HG02973 (cell line): ENCODE data around the gene INCENP.
"Not testable (repeated sequence)": the region's sequence is repeated elsewhere in the genome, so short reads cannot be mapped to it uniquely, and the experiment has no call there.

Experiments used
- ATAC-seq: cut with Tn5 transposase; IDR thresholded peaks from one replicate; pipeline ENCODE4 v1.9.1; 2021; ENCODE audit warnings: moderate library complexity; ENCODE audit not compliant: unreplicated experiment

The INCENP gene

DNA sequence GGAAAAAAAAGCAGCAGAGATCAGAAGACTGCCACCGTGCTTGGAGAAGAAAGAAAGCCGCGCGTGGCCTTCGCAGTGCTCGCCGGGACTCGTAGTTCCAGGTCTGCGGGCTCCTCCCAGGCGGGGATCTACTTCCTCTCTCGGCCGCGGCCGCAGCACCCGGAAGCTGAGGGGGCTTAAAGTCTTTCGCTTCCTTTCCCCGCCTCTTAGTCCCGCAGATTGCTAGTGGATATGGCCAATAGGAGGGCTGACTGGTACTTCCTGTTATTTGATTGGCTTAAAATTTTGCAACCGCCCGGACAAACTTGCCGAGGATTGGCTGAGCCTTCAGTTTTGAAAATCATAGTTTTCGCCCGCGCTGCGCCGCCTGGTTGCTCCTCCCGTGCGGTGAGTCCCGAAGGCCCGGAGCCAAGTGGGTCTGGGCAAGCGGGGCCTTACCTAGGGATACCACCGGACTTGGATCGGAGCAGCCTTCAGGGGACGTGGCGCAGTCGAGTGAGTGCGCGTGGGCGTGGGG lies at the start of gene INCENP:
TSS of gene INCENP (plus strand) at position 343 of the 517 bp plus-strand sequence. CDS start 4,151 bp downstream, outside the sequence.
- peak; percentile 93 for ATAC-seq

DNA sequence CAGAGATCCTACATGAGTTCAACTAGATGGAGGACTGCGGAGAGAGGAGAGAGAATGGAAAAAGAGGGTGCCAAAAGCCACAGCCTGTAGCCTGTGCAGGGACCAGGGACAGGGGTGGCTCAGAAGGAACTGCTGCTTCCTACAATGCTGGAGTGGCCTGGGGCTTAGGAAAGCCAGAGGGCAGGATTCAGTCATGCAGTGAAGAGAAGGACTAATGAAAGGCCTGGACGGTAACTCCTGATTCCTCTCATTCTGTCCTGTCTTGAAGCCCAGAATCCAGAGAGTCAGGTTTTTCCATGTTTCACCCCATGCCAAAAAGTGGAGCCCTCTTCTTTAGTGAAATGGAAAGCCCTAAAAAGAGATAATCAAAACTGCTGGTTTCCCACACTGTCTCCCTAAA lies 48.4 kb upstream of the INCENP start:
- ATAC-seq: no peak

DNA sequence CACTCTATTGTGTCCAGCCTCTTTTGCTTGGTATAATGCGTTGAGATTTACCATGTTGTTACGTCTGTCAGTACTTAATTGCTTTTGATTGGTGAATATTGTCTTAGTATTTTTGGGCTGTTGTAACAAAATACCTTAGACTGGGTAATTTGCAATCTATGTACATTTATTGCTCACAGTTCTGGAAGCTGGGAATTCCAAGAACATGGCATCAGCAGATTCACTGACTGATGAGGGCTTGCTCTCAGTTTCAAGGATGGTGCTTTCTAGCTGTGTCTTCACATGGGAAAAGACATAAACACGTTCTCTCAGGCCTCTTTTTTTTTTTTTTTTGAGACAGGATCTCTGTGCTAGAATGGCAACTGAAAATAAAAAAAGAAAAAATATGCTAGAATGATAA lies 46.7 kb upstream of the INCENP start:
- no peak for ATAC-seq

DNA sequence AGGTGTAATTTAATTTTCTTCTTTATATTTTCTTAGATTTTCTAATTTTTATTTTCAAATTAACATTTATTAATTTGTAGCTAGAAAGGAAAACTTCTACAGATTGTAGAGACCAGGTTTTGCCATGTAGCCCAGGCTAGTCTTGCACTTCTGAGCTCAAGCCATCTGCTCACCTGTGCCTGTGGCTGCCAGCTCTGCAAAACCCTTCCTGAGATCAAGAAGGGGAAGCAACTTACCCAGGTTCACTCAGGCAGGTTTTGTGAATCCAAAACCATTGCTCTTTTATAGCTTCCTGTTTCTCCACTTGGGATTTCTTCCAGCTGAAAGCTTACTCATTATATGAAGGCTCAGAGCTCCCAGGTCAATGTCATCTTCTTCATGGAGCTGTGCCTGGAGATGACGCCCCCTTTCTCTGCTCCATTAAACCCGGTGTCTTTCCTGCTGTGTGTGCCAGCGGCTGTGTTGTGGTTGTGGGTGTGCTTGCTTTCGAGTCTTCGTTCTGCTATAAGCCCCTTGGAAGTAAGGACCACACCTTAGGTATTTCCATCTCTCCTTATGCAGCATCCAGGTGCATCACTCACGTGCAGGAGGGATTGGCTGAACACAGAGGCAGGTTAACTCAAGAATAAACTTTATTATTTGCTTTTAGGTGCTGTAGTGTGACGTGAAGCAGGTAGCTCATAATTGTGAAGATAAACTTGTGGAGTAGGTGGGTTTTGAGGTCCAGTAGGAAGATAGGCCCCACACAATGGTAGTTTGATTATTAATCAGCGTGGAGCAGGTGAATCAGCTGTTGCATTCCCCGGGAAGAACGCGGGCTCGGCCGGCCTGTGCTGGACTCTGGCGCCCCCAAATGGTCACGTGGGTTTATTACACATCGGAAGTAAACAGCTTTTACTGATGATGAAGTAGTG lies 42.2 kb upstream of the INCENP start:
- ATAC-seq: no peak

DNA sequence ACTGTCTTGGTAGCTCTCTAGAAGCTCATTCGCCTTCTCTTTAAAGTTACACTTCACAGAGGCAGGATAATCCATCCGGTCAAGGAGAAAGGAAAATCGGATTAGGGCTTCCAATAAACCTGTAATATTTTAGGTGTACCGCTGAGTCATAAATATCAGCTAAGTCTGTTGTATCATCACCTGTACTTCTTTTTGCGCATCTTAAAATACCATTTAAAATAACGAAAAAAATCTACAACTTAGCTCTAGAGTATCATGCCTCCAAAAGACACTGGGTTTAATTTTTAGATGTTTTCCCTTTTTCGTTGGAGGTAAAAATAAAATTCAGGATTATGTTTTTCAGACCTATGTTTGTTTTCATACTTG lies 41.5 kb upstream of the INCENP start:
- ATAC-seq: no peak

DNA sequence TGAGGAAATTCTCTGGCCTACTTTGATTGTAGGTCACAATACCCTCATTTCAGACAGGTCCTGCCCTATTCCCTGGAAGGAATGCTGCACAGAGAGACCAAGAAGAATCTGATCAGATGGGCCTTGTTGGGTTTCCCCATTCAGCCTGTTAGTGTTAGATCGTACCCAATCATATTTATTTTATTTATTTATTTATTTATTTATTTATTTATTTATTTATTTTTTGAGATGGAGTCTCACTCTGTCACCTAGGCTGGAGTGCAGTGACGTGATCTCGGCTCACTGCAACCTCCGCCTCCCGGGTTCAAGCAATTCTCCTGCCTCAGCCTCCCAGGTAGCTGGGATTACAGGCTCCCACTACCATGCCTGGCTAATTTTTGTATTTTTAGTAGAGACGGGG lies 39.0 kb upstream of the INCENP start:
- ATAC-seq: not testable (repeated sequence)

DNA sequence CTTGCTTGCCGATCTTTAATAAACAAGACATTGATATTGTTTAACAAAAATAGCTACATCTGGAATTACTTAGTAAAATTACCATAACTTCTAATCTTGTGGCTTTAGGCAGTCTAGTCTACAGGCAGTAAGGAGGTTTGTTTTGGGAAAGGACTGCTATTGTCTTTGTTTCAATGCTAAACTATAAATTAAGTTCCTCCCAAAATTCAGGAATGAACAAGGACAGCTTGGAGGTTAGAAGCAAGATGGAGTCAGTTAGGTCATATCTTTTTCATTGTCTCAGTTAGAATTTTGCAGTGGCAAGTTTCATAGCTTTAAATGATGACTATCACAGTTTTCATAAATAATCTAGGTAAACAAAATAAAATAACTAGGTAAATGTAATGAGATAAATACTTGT lies 36.1 kb upstream of the INCENP start:
- ATAC-seq: no peak

DNA sequence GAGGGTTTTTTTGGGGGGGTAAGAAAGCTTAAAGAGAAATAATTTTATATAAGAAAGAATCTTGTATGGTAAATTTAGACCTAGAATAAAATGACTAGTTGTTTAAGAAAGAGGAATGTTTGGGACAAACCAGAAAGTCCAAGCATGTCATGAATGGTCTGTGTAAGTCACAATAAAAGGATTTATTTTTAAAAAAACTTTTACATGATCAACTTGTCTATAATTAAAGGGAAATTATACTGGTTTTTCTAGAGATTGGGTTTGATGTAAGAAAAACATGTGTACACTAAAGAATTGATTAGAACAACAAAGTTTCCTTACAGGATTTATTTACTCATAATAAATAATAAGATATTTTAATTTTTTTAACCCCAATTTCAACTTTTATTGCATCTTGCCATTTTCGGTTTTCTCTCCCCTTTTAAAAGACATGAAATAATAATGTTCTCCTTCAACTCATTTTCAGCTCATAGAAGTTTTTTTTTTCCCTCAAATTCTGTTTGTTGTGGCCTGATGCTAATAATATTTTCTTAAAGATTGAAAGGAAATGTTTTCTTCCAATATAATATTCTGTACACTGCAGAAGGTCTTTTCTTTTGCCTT lies 35.4 kb upstream of the INCENP start:
- no peak for ATAC-seq

DNA sequence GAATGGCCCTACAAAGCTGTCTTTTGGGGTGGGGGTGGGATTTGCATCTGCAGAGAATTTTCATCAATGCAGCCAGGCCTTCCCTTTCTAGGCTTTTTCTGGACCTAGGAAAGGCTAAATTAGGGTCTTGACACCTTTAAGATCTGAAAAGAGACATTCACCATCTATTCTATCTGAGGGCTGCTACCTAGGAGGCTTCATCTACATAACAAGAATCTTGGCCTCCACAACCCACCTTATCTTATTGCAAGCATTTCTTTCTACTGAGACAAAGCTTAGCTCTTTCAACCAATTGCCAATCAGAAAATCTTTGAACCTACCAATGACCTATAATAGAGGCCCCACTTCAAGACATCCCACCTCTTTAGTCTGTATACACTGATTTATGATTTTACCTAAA lies 20.7 kb upstream of the INCENP start:
- ATAC-seq: no peak

DNA sequence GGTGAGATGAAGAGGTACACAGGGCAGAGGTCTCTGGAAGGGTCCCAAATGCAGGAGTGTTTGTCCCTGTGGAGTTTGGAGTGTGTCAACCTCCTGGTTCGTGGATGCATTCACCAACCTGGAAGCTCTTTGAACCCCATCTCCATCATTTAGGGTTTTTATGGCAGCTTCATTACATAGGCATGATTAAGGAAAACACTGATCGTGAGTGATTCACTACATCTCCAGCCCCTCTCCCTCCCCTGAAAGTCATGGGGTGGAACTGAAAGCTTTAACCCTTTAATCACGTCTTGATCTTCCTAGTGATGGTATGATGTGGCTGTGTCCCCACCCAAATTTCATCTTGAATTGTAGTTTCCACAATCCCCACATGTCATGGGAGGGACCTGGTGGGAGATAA lies 19.8 kb upstream of the INCENP start:
- no peak for ATAC-seq

DNA sequence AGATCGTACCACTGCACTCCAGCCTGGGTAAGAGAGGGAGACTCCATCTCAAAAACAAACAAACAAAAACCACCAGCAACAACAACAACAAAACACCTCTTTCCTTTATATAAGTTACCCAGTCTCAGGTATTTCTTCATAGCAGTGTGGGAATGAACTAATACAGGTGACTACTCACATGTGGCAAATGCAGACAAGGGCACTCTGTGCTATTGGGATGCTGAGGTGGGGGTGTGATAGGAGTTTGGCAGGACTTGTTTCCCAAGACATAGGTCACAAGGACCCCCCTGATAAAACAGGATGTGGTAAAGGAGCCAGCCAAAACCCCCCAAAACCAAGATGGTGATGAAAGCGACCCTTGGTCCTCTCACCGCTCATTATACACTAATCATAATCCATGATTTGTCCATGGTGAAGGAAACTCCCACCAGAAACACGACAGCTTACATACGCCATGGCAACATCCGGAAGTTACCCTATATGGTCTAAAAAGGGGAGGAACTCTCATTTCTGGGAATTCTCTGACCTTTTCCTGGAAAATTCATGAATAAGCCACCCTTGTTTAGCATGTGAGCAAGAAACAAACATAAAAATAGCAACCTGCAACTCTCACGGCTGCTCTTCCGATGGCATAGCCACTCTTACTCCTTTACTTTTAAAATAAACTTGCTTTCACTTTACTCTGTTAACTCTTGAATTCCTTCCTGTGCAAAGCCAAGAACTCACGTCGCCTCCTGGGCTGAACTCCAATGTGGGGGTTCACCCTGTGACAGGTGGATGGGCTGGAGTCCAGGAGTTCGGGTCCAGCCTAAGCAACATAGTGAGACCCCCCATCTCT lies 18.8 kb upstream of the INCENP start:
- no peak for ATAC-seq

DNA sequence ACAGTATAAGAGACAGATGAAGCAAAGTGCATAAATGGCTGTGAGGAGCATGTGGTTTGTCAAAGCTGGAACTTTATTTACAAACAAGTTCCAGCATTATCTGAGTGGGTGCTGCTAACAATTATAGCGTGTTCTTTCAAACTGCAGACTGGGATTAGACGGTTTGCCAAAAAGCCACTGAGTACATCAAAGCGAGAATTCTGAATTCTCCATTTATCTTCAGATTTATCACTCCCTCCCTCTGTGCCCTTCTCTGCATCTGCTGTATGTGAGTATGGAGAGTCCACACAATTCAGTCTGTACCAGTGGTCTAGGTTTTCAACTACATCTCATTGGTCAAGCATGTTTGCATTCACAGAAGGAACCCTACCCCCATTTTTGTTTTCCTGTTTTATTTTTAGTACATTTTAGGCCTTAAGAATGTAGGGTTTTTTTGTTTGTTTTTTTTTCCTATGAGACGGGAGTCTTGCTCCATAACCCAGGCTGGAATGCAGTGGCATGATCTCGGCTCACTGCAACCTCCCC lies 18.1 kb upstream of the INCENP start:
- ATAC-seq: no peak

DNA sequence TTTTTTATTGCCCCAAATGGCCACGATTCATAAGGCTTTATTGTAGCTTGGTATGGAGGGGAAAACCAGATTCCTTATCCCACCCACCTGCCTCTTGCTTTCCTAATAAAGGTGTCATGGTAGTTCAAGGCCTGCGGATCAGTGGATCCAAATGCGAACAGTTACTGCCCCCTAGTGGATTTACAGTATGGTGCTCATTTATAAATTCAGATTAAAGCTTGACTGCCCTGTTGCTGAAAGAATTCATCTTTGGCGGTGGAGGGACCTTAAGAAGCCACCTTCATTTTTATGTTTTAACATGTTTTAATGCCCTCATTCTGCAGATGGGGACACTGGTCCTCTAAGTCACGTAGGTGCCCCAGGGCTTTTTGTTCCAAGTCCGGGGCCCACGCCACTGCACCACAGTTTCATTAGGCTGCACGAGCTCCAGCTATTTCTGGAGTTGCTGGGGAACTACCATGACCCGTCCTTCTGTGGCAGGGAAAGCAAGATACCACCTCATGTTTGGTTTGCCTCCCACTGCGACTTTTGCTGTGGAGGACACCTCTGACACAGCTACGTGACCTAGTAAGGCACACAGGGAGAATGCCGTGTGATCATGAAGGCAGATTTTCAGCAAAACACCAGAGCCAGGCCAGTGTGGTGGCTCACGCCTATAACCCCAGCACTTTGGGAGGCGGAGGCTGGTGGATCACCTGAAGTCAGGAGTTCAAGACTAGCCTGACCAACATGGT lies 15.6 kb upstream of the INCENP start:
- no peak for ATAC-seq

DNA sequence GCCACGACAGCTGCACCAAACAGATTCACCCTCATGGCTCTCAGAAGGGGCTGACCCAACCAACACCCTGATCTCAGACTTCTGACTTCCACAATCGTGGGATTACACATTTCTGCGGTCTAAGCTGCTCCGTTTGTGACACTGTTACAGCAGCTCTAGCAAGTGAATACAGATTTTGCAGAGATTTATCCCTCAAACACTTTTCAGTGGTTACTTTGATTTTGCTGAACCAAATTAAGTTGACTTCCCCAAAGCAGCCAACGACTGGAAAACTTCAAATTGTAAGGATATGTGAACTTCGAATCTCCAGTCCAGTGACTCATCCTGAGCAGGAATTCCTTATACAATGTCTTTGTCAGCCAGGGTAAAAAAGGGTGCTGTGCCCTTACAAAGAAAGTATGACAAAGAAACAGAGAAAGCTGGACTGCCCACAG lies 14.8 kb upstream of the INCENP start:
- no peak for ATAC-seq

DNA sequence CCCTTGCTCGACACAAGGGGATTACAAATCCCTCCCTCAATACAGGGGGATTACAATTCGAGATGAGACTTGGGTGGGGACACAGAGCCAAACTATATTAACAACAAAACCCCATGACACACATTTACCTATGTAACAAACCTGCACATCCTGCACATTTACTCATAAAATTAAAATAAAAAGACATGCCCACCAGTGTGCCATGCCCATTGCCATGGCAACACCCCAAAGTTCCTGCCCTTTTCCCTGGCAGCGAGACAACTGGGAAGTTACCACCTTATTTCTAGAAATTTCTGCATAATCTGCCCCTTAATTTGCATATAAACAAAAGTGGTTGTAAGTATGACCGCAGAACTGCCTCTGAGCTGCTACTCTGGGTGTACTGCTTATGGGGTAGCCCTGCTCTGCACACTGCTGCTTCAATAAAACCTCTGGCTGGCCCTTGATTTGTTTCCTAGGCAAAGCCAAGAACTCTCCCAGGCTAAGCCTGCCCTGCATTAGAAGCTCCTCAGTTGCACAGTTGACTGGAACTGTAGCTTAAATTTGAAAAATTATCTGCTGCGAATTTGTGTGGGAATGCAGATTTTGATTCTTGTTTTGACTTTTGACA lies 8.6 kb upstream of the INCENP start:
- no peak for ATAC-seq

DNA sequence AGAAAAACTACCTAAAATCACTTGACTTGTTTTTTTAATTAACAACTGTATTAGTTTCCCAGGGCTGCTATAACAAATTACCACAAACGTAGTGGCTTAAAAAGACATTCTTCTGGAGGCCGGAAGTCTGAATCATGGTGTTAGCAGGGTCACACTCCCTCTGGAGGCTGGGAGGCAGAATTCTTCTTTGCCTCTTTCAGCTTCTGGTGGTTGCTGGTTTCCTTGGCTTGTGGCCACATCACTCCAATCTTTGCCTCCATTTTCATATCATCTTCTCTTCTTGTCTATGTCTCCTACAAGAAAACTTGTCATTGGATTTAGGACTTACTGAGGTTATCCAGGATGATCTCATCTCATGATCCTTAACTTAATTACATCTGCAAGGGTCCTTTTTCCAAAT lies 7.4 kb upstream of the INCENP start:
- ATAC-seq: no peak

DNA sequence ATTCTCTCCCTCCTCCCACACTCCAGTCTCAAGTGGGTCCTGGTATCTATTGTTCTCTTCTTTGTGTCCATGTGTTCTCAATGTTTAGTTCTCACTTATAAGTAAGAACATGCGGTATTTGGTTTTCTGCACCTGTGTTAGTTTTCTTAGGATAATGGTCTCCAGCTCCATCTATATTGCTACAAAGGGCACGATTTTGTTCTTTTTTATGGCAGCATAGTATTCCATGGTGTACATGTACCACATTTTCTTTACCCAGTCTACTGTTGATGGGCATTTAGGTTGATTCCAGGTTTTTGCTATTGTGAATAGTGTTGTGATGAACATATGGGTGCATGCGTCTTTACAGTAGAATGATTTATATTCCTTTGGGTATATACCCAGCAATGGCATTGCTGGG lies 4.2 kb upstream of the INCENP start:
- ATAC-seq: no peak

DNA sequence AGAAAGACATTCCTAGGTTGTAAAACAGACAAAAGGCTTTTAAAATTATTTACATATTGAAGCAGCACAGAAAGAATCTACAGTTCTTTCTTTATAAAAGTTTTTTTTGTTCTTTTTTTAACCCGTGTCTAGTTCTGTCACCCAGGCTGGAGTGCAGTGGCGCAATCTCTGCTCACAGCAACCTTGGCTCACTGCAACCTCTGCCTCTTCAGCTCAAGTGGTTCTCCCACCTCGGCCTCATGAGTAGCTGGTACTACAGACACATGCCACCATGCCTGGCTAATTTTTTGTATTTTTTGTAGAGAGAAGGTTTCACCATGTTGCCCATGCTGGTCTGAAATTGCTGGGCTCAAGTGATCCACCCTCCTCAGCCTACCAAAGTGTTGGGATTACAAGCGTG lies 3.8 kb upstream of the INCENP start:
- no peak for ATAC-seq

DNA sequence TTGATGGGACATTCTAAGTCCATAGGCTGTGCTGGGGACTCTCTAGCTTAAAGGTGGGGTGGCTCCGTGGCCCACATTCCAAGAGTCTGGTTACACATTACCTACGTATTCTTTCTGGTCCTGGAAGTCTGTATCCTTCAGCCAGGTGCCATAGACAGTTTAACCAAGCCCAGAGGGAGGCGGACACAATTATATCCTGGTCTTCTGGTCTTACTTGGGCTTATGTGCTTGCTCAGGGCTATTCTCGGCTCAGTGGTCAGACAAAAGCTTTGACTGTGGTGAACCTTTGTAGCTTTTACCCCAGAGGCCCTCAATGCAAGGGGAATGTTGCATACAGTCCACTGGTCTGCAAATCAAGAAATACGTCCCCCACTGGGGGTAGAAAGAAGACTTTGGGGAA lies 3.4 kb upstream of the INCENP start:
- no peak for ATAC-seq

DNA sequence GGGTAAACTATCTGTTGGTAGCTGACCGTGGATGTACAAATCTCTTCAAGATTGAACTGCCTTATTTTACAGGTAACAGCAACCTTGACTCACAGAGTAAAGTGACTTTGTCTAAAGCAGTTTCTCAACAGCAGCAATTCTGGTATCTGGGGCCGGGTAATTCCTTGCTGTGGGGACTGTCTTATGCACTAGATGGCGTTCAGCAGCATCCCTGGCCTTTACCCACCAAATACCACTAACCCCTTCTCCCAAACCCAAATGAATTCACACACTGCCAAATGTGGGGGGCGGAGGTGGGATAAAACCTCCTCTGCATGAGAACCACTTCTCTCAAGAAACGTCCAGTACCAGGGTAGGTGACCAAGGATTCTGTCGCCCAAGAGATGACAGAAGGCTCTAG lies 1.7 kb upstream of the INCENP start:
- no peak for ATAC-seq
